ENCODE data around the gene CCN5.

DNA sequence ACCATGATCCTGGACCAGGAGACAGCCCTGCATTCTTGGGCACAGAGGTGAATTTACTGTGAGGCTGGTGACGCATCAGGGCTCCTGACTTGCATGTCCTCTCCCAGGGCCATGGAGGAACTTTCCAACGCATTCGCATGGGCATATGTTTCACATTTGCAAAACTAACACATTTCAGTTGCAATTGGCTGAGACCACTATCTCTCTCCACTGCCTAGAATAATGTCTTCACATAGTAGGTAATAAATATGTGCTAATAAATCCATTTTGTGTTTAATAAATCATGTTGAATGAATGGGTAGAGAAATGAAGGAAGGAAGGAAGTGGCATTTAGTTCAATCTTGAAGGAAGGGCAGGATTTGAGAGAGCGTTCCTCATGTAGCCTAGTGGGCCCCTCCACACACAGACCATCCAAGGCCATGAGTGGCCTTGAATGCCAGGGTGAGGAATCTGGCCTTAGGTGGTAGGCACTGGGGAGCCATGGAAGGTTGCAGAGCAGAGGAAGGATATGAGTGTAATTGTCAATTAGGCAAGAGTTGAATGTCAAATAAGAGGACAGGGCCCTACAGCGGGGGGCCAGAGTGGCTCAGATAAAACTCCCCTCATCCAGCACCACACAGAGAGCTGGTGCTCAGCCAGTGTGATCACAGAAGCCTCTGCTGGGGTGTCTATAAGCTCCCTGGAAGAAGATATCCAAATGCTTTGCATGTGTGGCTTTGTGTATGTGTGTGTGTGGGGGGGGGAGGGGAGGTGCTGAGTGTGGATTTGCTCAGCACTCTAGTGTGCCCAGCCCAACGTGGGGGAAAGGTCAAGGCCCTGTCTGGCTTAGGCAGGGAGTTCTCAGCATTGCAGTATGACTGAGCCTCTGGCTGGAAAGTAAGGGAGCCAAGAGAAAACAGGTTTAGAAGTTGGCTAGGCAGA, 30.9 kb upstream of the CCN5 start:
- TF ChIP-seq, protein P1, sequence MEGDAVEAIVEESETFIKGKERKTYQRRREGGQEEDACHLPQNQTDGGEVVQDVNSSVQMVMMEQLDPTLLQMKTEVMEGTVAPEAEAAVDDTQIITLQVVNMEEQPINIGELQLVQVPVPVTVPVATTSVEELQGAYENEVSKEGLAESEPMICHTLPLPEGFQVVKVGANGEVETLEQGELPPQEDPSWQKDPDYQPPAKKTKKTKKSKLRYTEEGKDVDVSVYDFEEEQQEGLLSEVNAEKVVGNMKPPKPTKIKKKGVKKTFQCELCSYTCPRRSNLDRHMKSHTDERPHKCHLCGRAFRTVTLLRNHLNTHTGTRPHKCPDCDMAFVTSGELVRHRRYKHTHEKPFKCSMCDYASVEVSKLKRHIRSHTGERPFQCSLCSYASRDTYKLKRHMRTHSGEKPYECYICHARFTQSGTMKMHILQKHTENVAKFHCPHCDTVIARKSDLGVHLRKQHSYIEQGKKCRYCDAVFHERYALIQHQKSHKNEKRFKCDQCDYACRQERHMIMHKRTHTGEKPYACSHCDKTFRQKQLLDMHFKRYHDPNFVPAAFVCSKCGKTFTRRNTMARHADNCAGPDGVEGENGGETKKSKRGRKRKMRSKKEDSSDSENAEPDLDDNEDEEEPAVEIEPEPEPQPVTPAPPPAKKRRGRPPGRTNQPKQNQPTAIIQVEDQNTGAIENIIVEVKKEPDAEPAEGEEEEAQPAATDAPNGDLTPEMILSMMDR (IDR thresholded peaks at IDR 0.05): no peak
- no peak for TF ChIP-seq POLR2A (IDR thresholded peaks at IDR 0.05)
